K562 (cell line): ENCODE results near the gene POLD3. TPM values are rescaled to one million over a fixed set of nuclear protein-coding genes. Genes with fewer than 3 reads are reported as not detected.

Source experiments
- ATAC-seq: fragments of 200-7000 bp; cut with Tn5 transposase; 3 replicates; pipeline ENCODE4 v1.9.1; 2020; ENCODE audit warnings: moderate library complexity
- BruUV-seq: library from RNA; stranded (reverse); fragments of 400-500 nt; replicated peaks from 2 replicates; lab custom pipeline; 2021; lab: Mats Ljungman, UMichigan
- CTCF ChIA-PET: fragments of 300-600 bp; formaldehyde crosslinking; extraction: SDS; loops from one replicate; lab custom pipeline; 2021; ENCODE audit warnings: low intra/inter-chr PET ratio; lab: Yijun Ruan, JAX
- POLR2A ChIA-PET: fragments of 300-600, 350-650 bp; sonication (Branson Sonifier 250); formaldehyde crosslinking; extraction: SDS; loops from one replicate; lab custom pipeline; 2021; ENCODE audit warnings: antibody characterized with exemption, inconsistent platforms; lab: Yijun Ruan, JAX
- DNase-seq, 4 experiments: peaks; one replicate each; pipeline versions ENCODE4 v3.0.0 to v3.0.0-alpha.2; 2011 to 2018; ENCODE audit warnings: low spot score in 3 of 4, mixed read lengths in 3 of 4; ENCODE audit errors: extremely low read depth in 1 of 4
- FAIRE-seq: peaks from 2 replicates; lab custom pipeline; 2011; peaks lifted over from hg19 to GRCh38; lab: Jason Lieb, UNC
- H2AFZ ChIP-seq: 2 replicates; pipeline ENCODE4 v1.6.0; 2011; ENCODE audit warnings: low read depth, low read length, control low read depth, inconsistent platforms
- H3K27ac ChIP-seq: fragments of 200-600 bp; 3 replicates; pipeline ENCODE4 v1.8.0; 2011; ENCODE audit warnings: low read depth, mild to moderate bottlenecking, control low read depth, inconsistent platforms, low read length, moderate library complexity, mixed read lengths; ENCODE audit errors: extremely low read depth
- H3K27me3 ChIP-seq, 2 experiments: fragments of 300-600 bp in 1 of 2; 2 replicates in 1 of 2; 3 replicates in 1 of 2; pipeline versions ENCODE4 v1.6.0 to v1.8.0; 2011; ENCODE audit warnings: inconsistent platforms in 2 of 2, low read length in 2 of 2, mild to moderate bottlenecking in 1 of 2, mixed read lengths in 1 of 2, moderate library complexity in 1 of 2; ENCODE audit not compliant: control insufficient read depth in 2 of 2, insufficient read depth in 2 of 2
- H3K36me3 ChIP-seq: fragments of 300-600 bp; 3 replicates; pipeline ENCODE4 v1.8.0; 2011; ENCODE audit warnings: mild to moderate bottlenecking, low read length, inconsistent platforms; ENCODE audit not compliant: control insufficient read depth, insufficient read depth
- H3K4me1 ChIP-seq, 2 experiments: fragments of 200-600 bp in 1 of 2; replicated peaks in 1 of 2; 2 replicates in 1 of 2; 3 replicates in 1 of 2; pipeline versions ENCODE4 v1.5.1 to v1.8.0; 2011; ENCODE audit warnings: inconsistent platforms in 2 of 2, low read length in 2 of 2, mild to moderate bottlenecking in 1 of 2, mixed read lengths in 1 of 2, moderate library complexity in 1 of 2; ENCODE audit not compliant: control insufficient read depth in 2 of 2, insufficient read depth in 2 of 2
- H3K4me2 ChIP-seq: 2 replicates; pipeline ENCODE4 v1.6.1; 2011; ENCODE audit warnings: low read length, control low read depth, inconsistent platforms, mixed read lengths; ENCODE audit not compliant: insufficient read depth
- H3K4me3 ChIP-seq: fragments of 200-600 bp; sonication (generic), shearing (Covaris generic); 2 replicates; pipeline ENCODE4 v1.5.1; 2016; ENCODE audit warnings: control low read depth, inconsistent platforms
- H3K79me2 ChIP-seq: fragments of 200-600 bp; 3 replicates; pipeline ENCODE4 v1.8.0; 2011; ENCODE audit warnings: low read length, inconsistent platforms; ENCODE audit not compliant: control insufficient read depth, insufficient read depth
- H3K9ac ChIP-seq, 2 experiments: 2 replicates each; pipeline versions ENCODE4 v1.6.0 to v1.6.1; 2011; ENCODE audit warnings: low read depth in 2 of 2, low read length in 2 of 2, control low read depth in 1 of 2, inconsistent platforms in 1 of 2, mild to moderate bottlenecking in 1 of 2, mixed read lengths in 1 of 2; ENCODE audit not compliant: insufficient read depth in 1 of 2
- H3K9me1 ChIP-seq: one replicate; pipeline ENCODE4 v1.6.0; 2011; ENCODE audit warnings: inconsistent platforms, mild to moderate bottlenecking, low read length, moderate library complexity; ENCODE audit not compliant: control insufficient read depth, insufficient read depth
- H3K9me3 ChIP-seq: replicated peaks from 2 replicates; pipeline ENCODE4 v1.5.1; 2011; ENCODE audit warnings: low read depth, low read length, inconsistent platforms; ENCODE audit not compliant: control insufficient read depth, insufficient read depth
- H4K20me1 ChIP-seq: replicated peaks from 2 replicates; pipeline ENCODE4 v1.6.1; 2011; ENCODE audit warnings: low read length, inconsistent platforms, mixed read lengths; ENCODE audit not compliant: control insufficient read depth, insufficient read depth
- CEBPB ChIP-seq: fragments of 450-650 bp; IDR thresholded peaks from 2 replicates; pipeline ENCODE4 v1.6.1; 2016; ENCODE audit warnings: missing genetic modification characterization, missing compliant biosample characterization
- EGR1 ChIP-seq: fragments of 450-650 bp; conservative IDR thresholded peaks from 2 replicates; pipeline ENCODE4 v1.6.1; 2017; ENCODE audit warnings: mild to moderate bottlenecking
- FOXJ2 ChIP-seq: fragments of 200-800 bp; sonication (Bioruptor generic); IDR thresholded peaks from 2 replicates; pipeline ENCODE4 v1.6.1; 2016; ENCODE audit warnings: missing genetic modification characterization, missing compliant biosample characterization
- FOXK1 ChIP-seq: sonication (generic); formaldehyde crosslinking; IDR thresholded peaks from 2 replicates; pipeline ENCODE4 v1.8.0; 2022; ENCODE audit warnings: missing genetic modification reagents, mild to moderate bottlenecking, borderline replicate concordance
- PHF20 ChIP-seq: fragments of 450-650 bp; IDR thresholded peaks from 2 replicates; pipeline ENCODE4 v1.6.1; 2018; ENCODE audit not compliant: partially characterized antibody
- ZNF717 ChIP-seq: fragments of 250-450 bp; sonication (Bioruptor Pico); IDR thresholded peaks from 2 replicates; pipeline ENCODE4 v1.5.0; 2021
- WGBS: fragments of 100-300 bp; shearing (Covaris generic); methylation state at CpG from one replicate; pipeline ENCODE4 v1.1.6; 2016; ENCODE audit warnings: low coverage, mixed read lengths; ENCODE audit not compliant: insufficient coverage; ENCODE audit errors: missing lambda C conversion rate; 5-methylcytosine and 5-hydroxymethylcytosine counted together
- in situ Hi-C: fragments of 300-500 bp; cut with MboI; formaldehyde crosslinking; loops from 4 replicates; pipeline ENCODE4 v1.15.0; 2018; ENCODE audit warnings: inconsistent platforms, mixed read lengths
- intact Hi-C: fragments of 100-400 bp; cut with micrococcal nuclease; formaldehyde crosslinking; loops from 2 replicates; pipeline ENCODE4 v1.14.2; 2022
- polyA plus RNA-seq, 8 experiments: library from polyadenylated mRNA; depleted of rRNA in 4 of 8; stranded (reverse) in 5 of 8; unstranded in 3 of 8; fragments of >200 nt; fragmentation: Nextera tagmentation in 2 of 8; fragmentation: Illumina TruSeq in 1 of 8; extraction: Ambion mirVana in 2 of 8; extraction: Trizol in 1 of 8; gene quantifications; 2 replicates each; pipeline versions ENCODE4 v1.2.1 to v1.2.3, GENCODE V29; 2011 to 2014; ENCODE audit warnings: inconsistent platforms in 1 of 8, missing spikeins in 1 of 8
- total RNA-seq, 7 experiments: library from RNA; depleted of rRNA in 6 of 7; stranded (reverse); fragments of >200 nt in 6 of 7; fragmentation: Illumina TruSeq in 2 of 7; extraction: Trizol in 2 of 7; gene quantifications; 2 replicates each; pipeline versions ENCODE4 v1.2.1 to v1.2.3, GENCODE V29; 2011 to 2021; ENCODE audit warnings: low replicate concordance in 1 of 7
- TF ChIP-seq, protein P1 (sequence below), 2 experiments: fragments of 450-650 bp in 1 of 2; sonication (generic) in 1 of 2; formaldehyde crosslinking; conservative IDR thresholded peaks; 2 replicates each; pipeline versions ENCODE4 v1.4.0 to v1.8.1; 2020 to 2022; ENCODE audit warnings: mild to moderate bottlenecking in 1 of 2, missing genetic modification reagents in 1 of 2

POLD3 gene
- total and polyA plus RNA-seq, 9 of the 15 experiments (the other 6 are each of a cell fraction or from before 2014, with no cell fraction given): 10.6 to 40.1 (median 24.6) TPM

DNA sequence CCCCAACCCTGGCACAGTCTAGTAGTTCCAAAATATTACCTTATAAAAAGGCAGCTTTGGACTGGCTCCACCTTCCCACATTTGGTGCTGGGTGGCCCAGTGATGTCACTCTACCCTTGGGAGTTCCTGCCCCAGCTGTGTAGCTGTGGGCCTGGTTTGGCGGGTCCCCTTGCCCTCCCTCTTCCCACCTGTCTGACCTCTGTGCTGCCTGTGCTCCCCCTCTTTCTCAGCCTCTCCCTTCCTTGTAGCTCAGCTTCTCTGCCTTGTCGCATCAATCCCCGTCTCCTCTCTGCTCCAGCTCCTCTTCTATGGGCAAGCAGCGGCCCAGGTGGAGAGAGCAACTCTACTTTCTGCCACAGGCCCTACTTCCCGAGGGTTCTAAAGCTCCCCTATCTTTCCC lies 84.2 kb downstream of the POLD3 start:
- POLR2A ChIA-PET: interaction anchor here (0.6 to 1.7 kb wide), 4 partner anchors 9 to 459 kb away, joined by 3 to 6 read pairs (median 4); no protein-coding TSS in a partner anchor
- intact Hi-C loops (no loop called here), in situ Hi-C loops (no loop called here)
- H3K36me3 ChIP-seq: no peaks in the 10 kb centered on the region
- H3K9me3 ChIP-seq: no peaks in the 10 kb centered on the region
- no peak overlapping the region for H2AFZ ChIP-seq
- no peak overlapping the region for H3K4me3 ChIP-seq
- H3K4me2 ChIP-seq: no peak overlapping the region
- H3K9ac ChIP-seq: no peak overlapping the region
- FAIRE-seq (no peak), ATAC-seq (no peak), DNase-seq (no peak)
- no peaks in the 10 kb centered on the region for H3K9me1 ChIP-seq
- CTCF ChIA-PET: no interaction called here
- TF ChIP-seq FOXK1 (CRISPR knock-in tag): no peak
- TF ChIP-seq EGR1: no peak
- no peak for TF ChIP-seq CEBPB (tag)
- TF ChIP-seq, protein P1, sequence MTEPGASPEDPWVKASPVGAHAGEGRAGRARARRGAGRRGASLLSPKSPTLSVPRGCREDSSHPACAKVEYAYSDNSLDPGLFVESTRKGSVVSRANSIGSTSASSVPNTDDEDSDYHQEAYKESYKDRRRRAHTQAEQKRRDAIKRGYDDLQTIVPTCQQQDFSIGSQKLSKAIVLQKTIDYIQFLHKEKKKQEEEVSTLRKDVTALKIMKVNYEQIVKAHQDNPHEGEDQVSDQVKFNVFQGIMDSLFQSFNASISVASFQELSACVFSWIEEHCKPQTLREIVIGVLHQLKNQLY (CRISPR knock-in tag; conservative IDR thresholded peaks at IDR 0.05): no peak
- no peak for TF ChIP-seq FOXJ2 (tag)
- TF ChIP-seq ZNF717 (CRISPR knock-in tag): no peak
- no peak for TF ChIP-seq PHF20
- TF ChIP-seq, all 486 proteins: peak for 0
- WGBS: 27% methylated on average over 5 of the region's 5 CpGs
- Histone ChIP-seq H3K27me3 (no peaks in the 10 kb centered on the region), H3K27ac (no peak overlapping the region), H4K20me1 (no peaks in the 10 kb centered on the region), H3K79me2 (no peaks in the 10 kb centered on the region), H3K4me1 (peaks cover 21 to 24% of the 10 kb centered on the region in 2 experiments)
- BruUV-seq: no TSS peak
